Spleen (tissue), 11 donors: ENCODE results near the gene CCL28. TPM values are rescaled to one million over a fixed set of nuclear protein-coding genes. Genes with fewer than 3 reads are reported as not detected.

ENCODE experiments used
- DNase-seq: peaks from one replicate; pipeline ENCODE4 v3.0.0-alpha.2; 2020
- H3K27ac ChIP-seq, 8 donors: fragments of 200-600 bp; sonication (generic) in 7 of 8; 1 replicate in 4 of 8; 2 replicates in 4 of 8; pipeline versions ENCODE4 v1.5.0 to v1.8.0; 2016 to 2021; ENCODE audit warnings: inconsistent platforms in 4 of 8, mild to moderate bottlenecking in 4 of 8, moderate library complexity in 1 of 8
- H3K27me3 ChIP-seq, 7 donors: fragments of 200-600 bp; sonication (generic) in 6 of 7; replicated peaks in 1 of 7; 1 replicate in 4 of 7; 2 replicates in 3 of 7; pipeline versions ENCODE4 v1.5.0 to v1.8.0; 2016 to 2021; ENCODE audit warnings: inconsistent platforms in 3 of 7, mild to moderate bottlenecking in 1 of 7
- H3K36me3 ChIP-seq, 6 donors: fragments of 200-600 bp; sonication (generic) in 5 of 6; 1 replicate in 4 of 6; 2 replicates in 2 of 6; pipeline versions ENCODE4 v1.5.0 to v1.8.0; 2016 to 2021; ENCODE audit warnings: inconsistent platforms in 2 of 6
- H3K4me1 ChIP-seq, 6 donors: fragments of 200-600 bp; sonication (generic) in 5 of 6; 1 replicate in 3 of 6; 2 replicates in 3 of 6; pipeline versions ENCODE4 v1.5.0 to v1.8.0; 2016 to 2021; ENCODE audit warnings: inconsistent platforms in 3 of 6
- H3K4me3 ChIP-seq, 8 donors: fragments of 200-600 bp; sonication (generic) in 7 of 8; 1 replicate in 4 of 8; 2 replicates in 4 of 8; pipeline versions ENCODE4 v1.5.0 to v1.8.0; 2016 to 2021; ENCODE audit warnings: inconsistent platforms in 4 of 8, mild to moderate bottlenecking in 4 of 8, moderate library complexity in 2 of 8
- H3K9me3 ChIP-seq, 8 donors: fragments of 200-600 bp; sonication (generic) in 7 of 8; 1 replicate in 4 of 8; 2 replicates in 4 of 8; pipeline versions ENCODE4 v1.5.0 to v1.8.0; 2016 to 2021; ENCODE audit warnings: inconsistent platforms in 4 of 8
- POLR2A ChIP-seq, 3 donors: fragments of 450-650 bp; IDR thresholded peaks; one replicate each; pipeline ENCODE4 v1.5.1; 2017; ENCODE audit warnings: antibody characterized with exemption in 3 of 3, mild to moderate bottlenecking in 1 of 3
- POLR2AphosphoS5 ChIP-seq, 3 donors: sonication (generic); formaldehyde crosslinking; IDR thresholded peaks; one replicate each; pipeline ENCODE4 v1.5.1; 2017; ENCODE audit warnings: antibody characterized with exemption in 3 of 3
- WGBS, 5 donors: extraction: QIAGEN DNeasy Blood & Tissue Kit in 3 of 5; methylation state at CpG; one replicate each; pipeline versions ENCODE4 v1.1.5 to v1.1.7; 2013 to 2018; 5-methylcytosine and 5-hydroxymethylcytosine counted together
- intact Hi-C: fragments of 100-400 bp; cut with DNase I; formaldehyde crosslinking; loops from one replicate; pipeline ENCODE4 v1.15.0; 2023; ENCODE audit warnings: low total_unique reads
- polyA plus RNA-seq, 3 donors: library from polyadenylated mRNA; stranded (reverse); fragments of 200-250 nt; gene quantifications; one replicate each; pipeline ENCODE4 v1.2.1, GENCODE V29; 2013
- total RNA-seq, 7 donors: library from RNA; depleted of rRNA in 3 of 7; stranded (reverse); fragments of >200 nt in 3 of 7; fragmentation: NEBNext Ultra II Directional in 4 of 7; extraction: Animal tissue kit (Norgen Biotek cat#: 25700) in 4 of 7; gene quantifications; one replicate each; pipeline versions ENCODE4 v1.1.0 to v1.2.1, GENCODE V29; 2016 to 2021
- TF ChIP-seq, protein P1 (sequence below), 11 experiments: fragments of 200-600 bp in 7 of 11; fragments of 450-650 bp in 4 of 11; sonication (generic) in 4 of 11; IDR thresholded peaks in 8 of 11; conservative IDR thresholded peaks in 3 of 11; 1 replicate in 7 of 11; 2 replicates in 4 of 11; pipeline versions ENCODE4 v1.4.0 to v1.8.0; 2016 to 2021; ENCODE audit warnings: antibody characterized with exemption in 11 of 11, inconsistent platforms in 4 of 11, mild to moderate bottlenecking in 1 of 11
- donor health status: healthy with polysubstance abuse.
- donor health status: DM: no; HTN: no; CAD: no; lungs with moderate emphysema.
- donor health status: DM: no; HTN: no; CAD: no.
- donor health status: Bipolar disorder and iron deficiency.
- donor health status: healthy.
- donor health status: DM: no; HTN: no; CAD: no.
- donor health status: DM: yes; HTN: yes; CAD: no.

The CCL28 gene
- total and polyA plus RNA-seq, 10 donors = 3.7 to 17.1 (median 11.6) TPM

DNA sequence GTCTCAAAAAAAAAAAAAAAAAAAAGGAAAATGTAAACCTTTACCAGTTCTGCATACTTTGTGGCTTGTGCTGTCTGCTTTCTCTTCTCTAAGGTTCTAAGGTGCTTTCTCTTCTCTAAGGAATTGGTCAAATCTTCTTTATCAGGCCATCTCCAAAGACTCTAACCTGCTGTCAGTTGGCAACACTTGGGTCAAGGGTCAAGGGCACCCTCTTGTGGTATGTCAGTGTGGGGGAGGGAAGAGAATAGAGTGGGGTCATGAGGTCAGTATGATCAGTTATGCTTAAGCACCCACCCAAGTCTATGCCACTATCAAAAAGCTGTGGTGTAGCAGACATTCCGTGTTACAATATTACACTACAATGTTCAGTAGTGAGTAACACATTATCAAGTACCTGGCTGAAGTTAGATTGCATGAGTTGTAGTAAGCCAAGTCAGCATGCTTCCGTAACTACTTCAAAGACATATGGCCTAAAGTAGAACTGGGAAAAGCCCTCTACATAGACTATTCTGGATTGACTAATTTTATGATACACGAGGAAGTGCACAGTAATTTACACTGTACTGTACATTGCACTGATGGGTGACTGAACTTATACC lies 25.0 kb upstream of the CCL28 start:
- 92 to 100% (median 95%) methylated on average over 3 of the region's 3 CpGs for WGBS, 5 donors
- no peak overlapping the region for H3K4me3 ChIP-seq
- no peaks in the 10 kb centered on the region for H3K27me3 ChIP-seq
- no peaks in the 10 kb centered on the region for H3K4me1 ChIP-seq
- no peak overlapping the region for H3K27ac ChIP-seq
- no peak for DNase-seq
- H3K36me3 ChIP-seq = no peaks in the 10 kb centered on the region
- TF ChIP-seq POLR2AphosphoS5 (IDR thresholded peaks at IDR 0.05) (no peak), POLR2A (IDR thresholded peaks at IDR 0.05) (no peak)
- TF ChIP-seq, protein P1, sequence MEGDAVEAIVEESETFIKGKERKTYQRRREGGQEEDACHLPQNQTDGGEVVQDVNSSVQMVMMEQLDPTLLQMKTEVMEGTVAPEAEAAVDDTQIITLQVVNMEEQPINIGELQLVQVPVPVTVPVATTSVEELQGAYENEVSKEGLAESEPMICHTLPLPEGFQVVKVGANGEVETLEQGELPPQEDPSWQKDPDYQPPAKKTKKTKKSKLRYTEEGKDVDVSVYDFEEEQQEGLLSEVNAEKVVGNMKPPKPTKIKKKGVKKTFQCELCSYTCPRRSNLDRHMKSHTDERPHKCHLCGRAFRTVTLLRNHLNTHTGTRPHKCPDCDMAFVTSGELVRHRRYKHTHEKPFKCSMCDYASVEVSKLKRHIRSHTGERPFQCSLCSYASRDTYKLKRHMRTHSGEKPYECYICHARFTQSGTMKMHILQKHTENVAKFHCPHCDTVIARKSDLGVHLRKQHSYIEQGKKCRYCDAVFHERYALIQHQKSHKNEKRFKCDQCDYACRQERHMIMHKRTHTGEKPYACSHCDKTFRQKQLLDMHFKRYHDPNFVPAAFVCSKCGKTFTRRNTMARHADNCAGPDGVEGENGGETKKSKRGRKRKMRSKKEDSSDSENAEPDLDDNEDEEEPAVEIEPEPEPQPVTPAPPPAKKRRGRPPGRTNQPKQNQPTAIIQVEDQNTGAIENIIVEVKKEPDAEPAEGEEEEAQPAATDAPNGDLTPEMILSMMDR (IDR thresholded peaks at IDR 0.05 in 8 of 11, conservative IDR thresholded peaks at IDR 0.05 in 3 of 11) = no peak
- H3K9me3 ChIP-seq = peaks cover 4 to 52% (median 44%) of the 10 kb centered on the region in 8 donors
- intact Hi-C loops = no loop called here

DNA sequence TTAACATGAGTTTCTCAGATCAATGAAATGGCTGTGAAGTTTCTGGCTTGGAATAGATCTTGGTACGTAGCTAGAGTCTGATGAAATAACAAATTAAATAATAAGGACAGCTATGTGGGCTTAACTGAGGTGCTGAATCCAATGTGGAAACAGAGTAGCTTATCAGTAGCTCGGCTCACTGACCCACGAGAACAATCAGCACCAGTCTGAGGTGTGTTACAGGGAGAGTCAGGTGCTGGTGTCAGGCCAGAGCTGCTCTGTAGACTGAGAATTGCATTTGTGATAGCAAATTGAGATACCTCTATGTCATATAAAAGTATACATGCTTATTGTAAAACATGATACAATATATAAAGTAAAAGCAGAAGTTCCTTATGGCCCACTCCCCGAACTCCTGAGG lies 21.2 kb upstream of the CCL28 start:
- peaks cover 0 to 17% (median 12%) of the 10 kb centered on the region in 8 donors for H3K9me3 ChIP-seq
- no peak for DNase-seq
- no peak overlapping the region for H3K4me3 ChIP-seq
- no peak overlapping the region for H3K27ac ChIP-seq
- intact Hi-C loops = no loop called here
- no peaks in the 10 kb centered on the region for H3K27me3 ChIP-seq
- no peak for TF ChIP-seq POLR2A (IDR thresholded peaks at IDR 0.05)
- TF ChIP-seq POLR2AphosphoS5 (IDR thresholded peaks at IDR 0.05) = no peak
- TF ChIP-seq, protein P1 (IDR thresholded peaks at IDR 0.05 in 8 of 11, conservative IDR thresholded peaks at IDR 0.05 in 3 of 11) = no peak
- no peaks in the 10 kb centered on the region for H3K36me3 ChIP-seq
- 86 to 92% (median 88%) methylated on average over 4 of the region's 4 CpGs for WGBS, 5 donors
- H3K4me1 ChIP-seq = no peaks in the 10 kb centered on the region

DNA sequence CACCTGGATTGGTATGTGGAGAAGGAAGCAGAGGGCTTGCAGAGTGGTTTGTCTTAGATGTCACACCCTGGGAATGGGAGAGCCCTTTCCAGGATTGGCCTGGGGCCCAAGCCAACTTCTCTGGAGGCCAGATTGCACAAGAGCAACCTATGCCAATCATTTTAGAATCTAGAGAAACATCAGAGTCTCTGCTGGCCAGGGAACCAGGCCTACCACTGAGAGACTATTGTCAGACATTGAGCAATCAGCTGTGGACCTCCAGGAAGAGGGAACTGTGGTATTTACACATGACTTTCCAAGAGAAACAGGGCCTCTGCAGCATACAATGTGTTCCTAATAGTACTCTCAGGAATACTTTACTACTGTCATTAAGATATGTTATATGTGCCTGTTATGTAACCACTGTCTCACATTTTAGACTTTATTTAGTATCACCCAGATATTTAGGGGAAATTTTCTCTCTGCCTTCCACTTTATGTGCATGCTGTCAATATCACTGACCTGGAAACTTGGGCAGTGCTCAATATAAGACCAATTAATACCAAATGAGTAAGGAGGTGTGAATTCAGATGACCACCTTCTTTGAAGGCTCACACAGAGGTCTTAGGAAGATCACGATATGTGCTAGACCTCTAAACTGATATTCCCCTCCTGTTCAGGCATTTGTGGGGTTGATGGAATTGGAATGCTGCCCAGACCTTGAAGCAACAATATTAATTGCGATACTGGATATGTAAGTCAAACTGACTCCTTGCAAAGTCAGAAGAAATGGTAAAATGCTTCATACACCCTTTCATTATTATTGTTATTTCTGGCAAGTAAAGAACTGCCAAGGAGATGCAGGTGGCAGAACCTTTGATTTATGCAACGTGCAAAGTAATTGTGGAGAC lies 20.5 kb upstream of the CCL28 start:
- Histone ChIP-seq H3K4me3 (no peak overlapping the region), H3K36me3 (no peaks in the 10 kb centered on the region), H3K9me3 (peaks cover 0 to 10% (median 5%) of the 10 kb centered on the region in 8 donors), H3K27me3 (no peaks in the 10 kb centered on the region), H3K27ac (no peak overlapping the region), H3K4me1 (no peaks in the 10 kb centered on the region)
- WGBS, 5 donors = 75 to 85% (median 79%) methylated on average over 3 of the region's 3 CpGs
- intact Hi-C loops = no loop called here
- no peak for DNase-seq
- TF ChIP-seq, protein P1 (IDR thresholded peaks at IDR 0.05 in 8 of 11, conservative IDR thresholded peaks at IDR 0.05 in 3 of 11) = no peak
- TF ChIP-seq POLR2AphosphoS5 (IDR thresholded peaks at IDR 0.05) = no peak
- no peak for TF ChIP-seq POLR2A (IDR thresholded peaks at IDR 0.05)

DNA sequence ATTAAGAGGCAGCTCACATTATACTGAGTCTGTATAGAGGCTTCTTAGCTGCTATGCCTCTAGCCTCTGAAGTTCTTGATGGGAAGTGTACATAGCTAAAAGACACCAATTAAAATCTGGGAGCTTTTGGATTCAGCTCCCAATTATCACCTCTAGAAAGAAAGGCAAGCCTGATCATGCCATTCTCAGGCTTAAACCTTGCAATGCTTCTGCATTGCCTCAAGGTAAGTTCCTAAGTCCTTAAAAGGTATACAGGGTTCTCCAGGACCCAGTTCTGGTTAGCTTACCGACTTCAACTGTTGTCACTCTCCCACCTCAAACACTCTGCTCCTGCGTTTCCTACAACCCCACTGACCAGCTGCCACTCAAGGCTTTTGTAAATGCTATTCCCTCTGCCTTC lies 17.5 kb upstream of the CCL28 start:
- intact Hi-C loops = no loop called here
- TF ChIP-seq POLR2AphosphoS5 (IDR thresholded peaks at IDR 0.05) (no peak), POLR2A (IDR thresholded peaks at IDR 0.05) (no peak)
- TF ChIP-seq, protein P1 (IDR thresholded peaks at IDR 0.05 in 8 of 11, conservative IDR thresholded peaks at IDR 0.05 in 3 of 11) = no peak
- Histone ChIP-seq H3K27me3 (no peaks in the 10 kb centered on the region), H3K27ac (no peak overlapping the region), H3K9me3 (no peaks in the 10 kb centered on the region), H3K4me1 (no peaks in the 10 kb centered on the region), H3K4me3 (no peak overlapping the region), H3K36me3 (no peaks in the 10 kb centered on the region)
- WGBS, 5 donors = 84 to 96% (median 87%) methylated on average over 2 of the region's 2 CpGs
- DNase-seq = no peak
